Measurements from ENCODE around the gene AANAT. TPM values are rescaled to one million over a fixed set of nuclear protein-coding genes. Genes with fewer than 3 reads are reported as not detected.

The AANAT gene
- total RNA-seq, 1 experiment from 2014 or later: not detected

GRCh38 chr17:76500747-76501017, 33.3 kb downstream of the AANAT start:
- H3K9me3 ChIP-seq (ENCODE audit: control insufficient read depth in 1 of 2, insufficient read depth in 1 of 2, low read depth in 1 of 2, low read length in 2 of 2): no peaks in the 10 kb centered on the region
- POLR2A ChIA-PET: interaction anchor here (1.8 kb wide), 1 partner anchor 10 kb away, joined by 7 read pairs; no protein-coding TSS in a partner anchor
- H3K4me3 ChIP-seq (replicated peaks in 1 of 2; ENCODE audit: low read depth in 1 of 2, low read length in 2 of 2): peak overlapping the region; percentile 92 to 100
- no peaks in the 10 kb centered on the region for H3K9me2 ChIP-seq (ENCODE audit: insufficient read depth)
- intact Hi-C loops (cut with micrococcal nuclease): loop anchor here (1.0 to 5.0 kb wide), 3 partner anchors 16 to 198 kb away; no protein-coding TSS in a partner anchor
- peak overlapping the region; percentile 96 for H3K27ac ChIP-seq (ENCODE audit: low read depth, low read length)
- no TSS peak for BruUV-seq (replicated peaks)
- ATAC-seq: no peak
- TF ChIP-seq, protein P1, sequence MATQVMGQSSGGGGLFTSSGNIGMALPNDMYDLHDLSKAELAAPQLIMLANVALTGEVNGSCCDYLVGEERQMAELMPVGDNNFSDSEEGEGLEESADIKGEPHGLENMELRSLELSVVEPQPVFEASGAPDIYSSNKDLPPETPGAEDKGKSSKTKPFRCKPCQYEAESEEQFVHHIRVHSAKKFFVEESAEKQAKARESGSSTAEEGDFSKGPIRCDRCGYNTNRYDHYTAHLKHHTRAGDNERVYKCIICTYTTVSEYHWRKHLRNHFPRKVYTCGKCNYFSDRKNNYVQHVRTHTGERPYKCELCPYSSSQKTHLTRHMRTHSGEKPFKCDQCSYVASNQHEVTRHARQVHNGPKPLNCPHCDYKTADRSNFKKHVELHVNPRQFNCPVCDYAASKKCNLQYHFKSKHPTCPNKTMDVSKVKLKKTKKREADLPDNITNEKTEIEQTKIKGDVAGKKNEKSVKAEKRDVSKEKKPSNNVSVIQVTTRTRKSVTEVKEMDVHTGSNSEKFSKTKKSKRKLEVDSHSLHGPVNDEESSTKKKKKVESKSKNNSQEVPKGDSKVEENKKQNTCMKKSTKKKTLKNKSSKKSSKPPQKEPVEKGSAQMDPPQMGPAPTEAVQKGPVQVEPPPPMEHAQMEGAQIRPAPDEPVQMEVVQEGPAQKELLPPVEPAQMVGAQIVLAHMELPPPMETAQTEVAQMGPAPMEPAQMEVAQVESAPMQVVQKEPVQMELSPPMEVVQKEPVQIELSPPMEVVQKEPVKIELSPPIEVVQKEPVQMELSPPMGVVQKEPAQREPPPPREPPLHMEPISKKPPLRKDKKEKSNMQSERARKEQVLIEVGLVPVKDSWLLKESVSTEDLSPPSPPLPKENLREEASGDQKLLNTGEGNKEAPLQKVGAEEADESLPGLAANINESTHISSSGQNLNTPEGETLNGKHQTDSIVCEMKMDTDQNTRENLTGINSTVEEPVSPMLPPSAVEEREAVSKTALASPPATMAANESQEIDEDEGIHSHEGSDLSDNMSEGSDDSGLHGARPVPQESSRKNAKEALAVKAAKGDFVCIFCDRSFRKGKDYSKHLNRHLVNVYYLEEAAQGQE (IDR thresholded peaks at IDR 0.05; ENCODE audit: low read depth): no peak
- no peak for TF ChIP-seq MAX (IDR thresholded peaks at IDR 0.05)
- no peak for TF ChIP-seq YY1 (IDR thresholded peaks at IDR 0.05; ENCODE audit: extremely low read depth, insufficient replicate concordance, low read depth, low read length)
- no peak for TF ChIP-seq ZNF274 (IDR thresholded peaks at IDR 0.05; ENCODE audit: low read depth, low read length)
- no peak for TF ChIP-seq CTCF (IDR thresholded peaks at IDR 0.05 in 2 of 3, conservative IDR thresholded peaks at IDR 0.05 in 1 of 3; ENCODE audit: borderline replicate concordance in 1 of 3, insufficient read depth in 1 of 3, low read depth in 2 of 3, low read length in 2 of 3)
- TF ChIP-seq RAD21 (IDR thresholded peaks at IDR 0.05; ENCODE audit: low read depth): no peak
- TF ChIP-seq ZFX (IDR thresholded peaks at IDR 0.05): no peak
- no peak for TF ChIP-seq SP1 (IDR thresholded peaks at IDR 0.05; ENCODE audit: low read depth)
- TF ChIP-seq CBX3 (IDR thresholded peaks at IDR 0.05; ENCODE audit: low read depth): no peak
- no peak for TF ChIP-seq TCF7L2 (IDR thresholded peaks at IDR 0.05; ENCODE audit: borderline replicate concordance, extremely low read depth, insufficient read depth, insufficient read length)
- TF ChIP-seq ELF1 (IDR thresholded peaks at IDR 0.05; ENCODE audit: borderline replicate concordance, low read depth): no peak
- TF ChIP-seq POLR2AphosphoS5 (IDR thresholded peaks at IDR 0.05; ENCODE audit: low read depth, low read length): no peak
- TF ChIP-seq JUND (IDR thresholded peaks at IDR 0.05): no peak
- TF ChIP-seq EGR1 (IDR thresholded peaks at IDR 0.05; ENCODE audit: low read depth): no peak
- no peak for TF ChIP-seq CEBPB (IDR thresholded peaks at IDR 0.05; ENCODE audit: low read depth)
- TF ChIP-seq SIN3A (IDR thresholded peaks at IDR 0.05; ENCODE audit: low read depth): no peak
- H4K20me1 ChIP-seq (ENCODE audit: insufficient read depth): peaks cover 5% of the 10 kb centered on the region; the same call in 1 of the 2 replicates
- peak overlapping the region; percentile 97 for H3K4me2 ChIP-seq (ENCODE audit: low read length)
- H3K27me3 ChIP-seq (ENCODE audit: insufficient read depth, low read length): no peaks in the 10 kb centered on the region
- peak overlapping the region; percentile 82 for H3K9ac ChIP-seq (ENCODE audit: low read length)
- no peak overlapping the region for H2AFZ ChIP-seq (ENCODE audit: low read depth, low read length, poor library complexity, severe bottlenecking)
- peaks cover 32 to 39% of the 10 kb centered on the region in 2 experiments for H3K4me1 ChIP-seq (ENCODE audit: control insufficient read depth in 1 of 2, insufficient read depth in 2 of 2, low read length in 2 of 2)
- RAD21 ChIA-PET (ENCODE audit: low non-redundant PET in 1 of 2, low total read pairs in 2 of 2, uncharacterized antibody in 2 of 2, unreplicated experiment in 2 of 2): no interaction called here
- peaks cover 53% of the 10 kb centered on the region for H3K79me2 ChIP-seq (ENCODE audit: insufficient read depth, low read length)
- no peak for DNase-seq (ENCODE audit: low read depth, low spot score)
- no peaks in the 10 kb centered on the region; a peak in 1 of 4 replicates for H3K36me3 ChIP-seq (ENCODE audit: control insufficient read depth in 1 of 2, insufficient read depth in 2 of 2, low read length in 2 of 2)
- CTCF ChIA-PET: interaction anchor here (2.2 kb wide), 1 partner anchor 42 kb away, joined by 12 read pairs; no protein-coding TSS in a partner anchor
